Activated CD4-positive, alpha-beta memory T cell treated with anti-CD3 and anti-CD28 coated beads for 36 hours (primary cell): ENCODE results near the gene GLIS1. TPM values are rescaled to one million over a fixed set of nuclear protein-coding genes. Genes with fewer than 3 reads are reported as not detected.
A peak's percentile ranks its signal among the peaks of the same experiment; 100 is the strongest.

Experiments used
- CTCF ChIA-PET: fragments of 350-600 bp; sonication (Branson Sonifier 250); formaldehyde crosslinking; loops from one replicate; lab custom pipeline; 2021; ENCODE audit warnings: antibody characterized with exemption, inconsistent platforms; lab: Charles Lee
- POLR2A ChIA-PET: fragments of 350-600 bp; sonication (Branson Sonifier 250); formaldehyde crosslinking; loops from one replicate; lab custom pipeline; 2021; ENCODE audit warnings: antibody characterized with exemption; lab: Charles Lee
- DNase-seq: peaks from one replicate; pipeline ENCODE4 v3.0.0-alpha.2; 2020
- H3K27ac Mint-ChIP-seq: one replicate; pipeline ENCODE4 v1.8.0; 2021; ENCODE audit warnings: mixed read lengths
- H3K27me3 Mint-ChIP-seq: one replicate; pipeline ENCODE4 v1.8.0; 2021; ENCODE audit warnings: mixed read lengths
- H3K36me3 Mint-ChIP-seq: one replicate; pipeline ENCODE4 v1.8.0; 2021; ENCODE audit warnings: mixed read lengths
- H3K4me1 Mint-ChIP-seq: one replicate; pipeline ENCODE4 v1.8.0; 2021; ENCODE audit warnings: low read depth, mixed read lengths
- H3K4me3 Mint-ChIP-seq: one replicate; pipeline ENCODE4 v1.8.0; 2021; ENCODE audit warnings: mild to moderate bottlenecking, mixed read lengths
- H3K9me3 Mint-ChIP-seq: one replicate; pipeline ENCODE4 v1.8.0; 2021; ENCODE audit warnings: mixed read lengths
- intact Hi-C: fragments of 100-400 bp; cut with micrococcal nuclease; formaldehyde crosslinking; loops from one replicate; pipeline ENCODE4 v1.15.1; 2023
- total RNA-seq, 2 experiments: library from RNA; stranded (reverse); gene quantifications; one replicate each; pipeline ENCODE4 v1.2.3, GENCODE V29; 2021

The GLIS1 gene
- total RNA-seq, 2 experiments from 2014 or later: not detected

- Mint-ChIP-seq H3K27ac (no peak overlapping the region), H3K4me3 (no peak overlapping the region), H3K36me3 (no peaks in the 10 kb centered on the region), H3K4me1 (peaks cover 6% of the 10 kb centered on the region), H3K9me3 (no peaks in the 10 kb centered on the region), H3K27me3 (no peaks in the 10 kb centered on the region)
- intact Hi-C loops: no loop called here
- CTCF ChIA-PET: no interaction called here
- no peak for DNase-seq
- POLR2A ChIA-PET: no interaction called here
These were observed 154.8 kb downstream of the GLIS1 start for GRCh38 chr1:53583868-53584776.

GRCh38 chr1:53583021-53583867, 155.7 kb downstream of the GLIS1 start:
- POLR2A ChIA-PET: no interaction called here
- CTCF ChIA-PET: no interaction called here
- no peak overlapping the region for H3K27ac Mint-ChIP-seq
- H3K36me3 Mint-ChIP-seq: no peaks in the 10 kb centered on the region
- no peaks in the 10 kb centered on the region for H3K27me3 Mint-ChIP-seq
- intact Hi-C loops: no loop called here
- no peak for DNase-seq
- H3K4me3 Mint-ChIP-seq: no peak overlapping the region
- peaks cover 6% of the 10 kb centered on the region for H3K4me1 Mint-ChIP-seq
- H3K9me3 Mint-ChIP-seq: no peaks in the 10 kb centered on the region

- intact Hi-C loops: no loop called here
- Mint-ChIP-seq H3K27ac (no peak overlapping the region), H3K4me3 (no peak overlapping the region), H3K27me3 (no peaks in the 10 kb centered on the region), H3K36me3 (no peaks in the 10 kb centered on the region), H3K9me3 (no peaks in the 10 kb centered on the region), H3K4me1 (peaks cover 6% of the 10 kb centered on the region)
- no peak for DNase-seq
- POLR2A ChIA-PET: no interaction called here
- CTCF ChIA-PET: no interaction called here
These were observed 156.5 kb downstream of the GLIS1 start for GRCh38 chr1:53582211-53583020.

GRCh38 chr1:53581476-53581875, 157.5 kb downstream of the GLIS1 start:
- intact Hi-C loops: no loop called here
- H3K36me3 Mint-ChIP-seq: no peaks in the 10 kb centered on the region
- no peak overlapping the region for H3K4me3 Mint-ChIP-seq
- POLR2A ChIA-PET: no interaction called here
- DNase-seq: no peak
- CTCF ChIA-PET: no interaction called here
- no peaks in the 10 kb centered on the region for H3K27me3 Mint-ChIP-seq
- no peak overlapping the region for H3K27ac Mint-ChIP-seq
- peaks cover 6% of the 10 kb centered on the region for H3K4me1 Mint-ChIP-seq
- no peaks in the 10 kb centered on the region for H3K9me3 Mint-ChIP-seq

GRCh38 chr1:53580739-53581475, 158.1 kb downstream of the GLIS1 start:
- ChIA-PET CTCF (no interaction called here), POLR2A (no interaction called here)
- Mint-ChIP-seq H3K36me3 (no peaks in the 10 kb centered on the region), H3K27me3 (no peaks in the 10 kb centered on the region), H3K9me3 (no peaks in the 10 kb centered on the region), H3K27ac (no peak overlapping the region), H3K4me1 (peaks cover 6% of the 10 kb centered on the region), H3K4me3 (no peak overlapping the region)
- intact Hi-C loops: no loop called here
- DNase-seq: no peak

GRCh38 chr1:53580009-53580400, 159.0 kb downstream of the GLIS1 start:
- H3K27ac Mint-ChIP-seq: no peak overlapping the region
- no peaks in the 10 kb centered on the region for H3K27me3 Mint-ChIP-seq
- ChIA-PET POLR2A (no interaction called here), CTCF (no interaction called here)
- peaks cover 1% of the 10 kb centered on the region for H3K4me1 Mint-ChIP-seq
- H3K4me3 Mint-ChIP-seq: no peak overlapping the region
- intact Hi-C loops: no loop called here
- H3K9me3 Mint-ChIP-seq: no peaks in the 10 kb centered on the region
- no peaks in the 10 kb centered on the region for H3K36me3 Mint-ChIP-seq
- DNase-seq: no peak

GRCh38 chr1:53579221-53580008, 159.5 kb downstream of the GLIS1 start:
- CTCF ChIA-PET: no interaction called here
- H3K36me3 Mint-ChIP-seq: no peaks in the 10 kb centered on the region

GRCh38 chr1:53578358-53578757, 160.6 kb downstream of the GLIS1 start:
- intact Hi-C loops: no loop called here
- no peaks in the 10 kb centered on the region for H3K4me1 Mint-ChIP-seq
- H3K27me3 Mint-ChIP-seq: no peaks in the 10 kb centered on the region
- H3K27ac Mint-ChIP-seq: no peak overlapping the region
- H3K4me3 Mint-ChIP-seq: no peak overlapping the region
- H3K36me3 Mint-ChIP-seq: no peaks in the 10 kb centered on the region
- ChIA-PET POLR2A (no interaction called here), CTCF (no interaction called here)
- no peak for DNase-seq
- no peaks in the 10 kb centered on the region for H3K9me3 Mint-ChIP-seq

More at GRCh38 chr1:53579221-53580008, 159.5 kb downstream of the GLIS1 start:
- H3K4me1 Mint-ChIP-seq: no peaks in the 10 kb centered on the region
- H3K4me3 Mint-ChIP-seq: no peak overlapping the region
- intact Hi-C loops: no loop called here
- H3K27me3 Mint-ChIP-seq: no peaks in the 10 kb centered on the region
- POLR2A ChIA-PET: no interaction called here
- H3K27ac Mint-ChIP-seq: no peak overlapping the region
- no peak for DNase-seq
- no peaks in the 10 kb centered on the region for H3K9me3 Mint-ChIP-seq

- ChIA-PET CTCF (no interaction called here), POLR2A (no interaction called here)
- H3K4me1 Mint-ChIP-seq: no peaks in the 10 kb centered on the region
- no peaks in the 10 kb centered on the region for H3K9me3 Mint-ChIP-seq
- no peak for DNase-seq
- H3K27ac Mint-ChIP-seq: no peak overlapping the region
- H3K4me3 Mint-ChIP-seq: no peak overlapping the region
- no peaks in the 10 kb centered on the region for H3K36me3 Mint-ChIP-seq
- intact Hi-C loops: no loop called here
- H3K27me3 Mint-ChIP-seq: no peaks in the 10 kb centered on the region
These were observed 161.2 kb downstream of the GLIS1 start for GRCh38 chr1:53577761-53578100.

- POLR2A ChIA-PET: no interaction called here
- H3K9me3 Mint-ChIP-seq: no peaks in the 10 kb centered on the region
- no peak overlapping the region for H3K27ac Mint-ChIP-seq
- no peaks in the 10 kb centered on the region for H3K36me3 Mint-ChIP-seq
- no peak overlapping the region for H3K4me3 Mint-ChIP-seq
- peak; percentile 2 for DNase-seq
- intact Hi-C loops: no loop called here
- CTCF ChIA-PET: no interaction called here
- H3K4me1 Mint-ChIP-seq: no peaks in the 10 kb centered on the region
- H3K27me3 Mint-ChIP-seq: no peaks in the 10 kb centered on the region
These were observed 161.9 kb downstream of the GLIS1 start for GRCh38 chr1:53576866-53577760.
